HepG2 (cell line): ENCODE data around the gene ROM1. TPM values are rescaled to one million over a fixed set of nuclear protein-coding genes. Genes with fewer than 3 reads are reported as not detected.

Experiments
- ARHGAP35 ChIP-seq: sonication (generic); formaldehyde crosslinking; IDR thresholded peaks from 2 replicates; pipeline ENCODE4 v1.9.0; 2022; ENCODE audit warnings: mild to moderate bottlenecking, inconsistent platforms, moderate library complexity, missing genetic modification reagents, borderline replicate concordance
- ATM ChIP-seq: fragments of 450-650 bp; IDR thresholded peaks from 2 replicates; pipeline ENCODE4 v1.7.1; 2017; ENCODE audit warnings: mild to moderate bottlenecking, borderline replicate concordance
- CBX2 ChIP-seq, 2 experiments: fragments of 200-600 bp in 1 of 2; sonication (generic); formaldehyde crosslinking in 1 of 2; IDR thresholded peaks; 2 replicates each; pipeline versions ENCODE4 v1.7.0 to v1.8.1; 2018 to 2022; ENCODE audit warnings: low read depth in 2 of 2, low read length in 1 of 2, mild to moderate bottlenecking in 1 of 2, missing genetic modification reagents in 1 of 2
- NKX3-1 ChIP-seq: sonication (generic); formaldehyde crosslinking; IDR thresholded peaks from 2 replicates; pipeline ENCODE4 v1.5.0; 2020; ENCODE audit warnings: missing genetic modification reagents
- RARG ChIP-seq: sonication (generic); formaldehyde crosslinking; IDR thresholded peaks from 2 replicates; pipeline ENCODE4 v1.4.0; 2020; ENCODE audit warnings: low read depth, mild to moderate bottlenecking, missing genetic modification reagents
- RBM39 ChIP-seq: fragments of 200-400 bp; formaldehyde crosslinking; IDR thresholded peaks from one replicate; pipeline ENCODE4 v1.6.1; 2018; ENCODE audit warnings: antibody characterized with exemption, mild to moderate bottlenecking, low read depth, low read length; ENCODE audit not compliant: poor library complexity, severe bottlenecking
- SMAD3 ChIP-seq: sonication (generic); formaldehyde crosslinking; IDR thresholded peaks from 2 replicates; pipeline ENCODE4 v1.4.0; 2020; ENCODE audit warnings: missing genetic modification reagents
- TERF1 ChIP-seq: sonication (generic); formaldehyde crosslinking; IDR thresholded peaks from 2 replicates; pipeline ENCODE4 v1.8.0; 2022; ENCODE audit warnings: mild to moderate bottlenecking, missing genetic modification reagents, moderate library complexity
- ZBTB4 ChIP-seq: sonication (generic); formaldehyde crosslinking; IDR thresholded peaks from 2 replicates; pipeline ENCODE4 v1.4.0; 2020; ENCODE audit warnings: missing genetic modification reagents, mild to moderate bottlenecking, borderline replicate concordance
- ZFP41 ChIP-seq: sonication (generic); formaldehyde crosslinking; IDR thresholded peaks from 2 replicates; pipeline ENCODE4 v1.4.0; 2020; ENCODE audit warnings: mild to moderate bottlenecking, missing genetic modification reagents, borderline replicate concordance
- ZFYVE20 ChIP-seq: sonication (generic); formaldehyde crosslinking; IDR thresholded peaks from 2 replicates; pipeline ENCODE4 v1.8.0; 2023; ENCODE audit warnings: low read depth, mild to moderate bottlenecking, moderate library complexity, missing genetic modification reagents, borderline replicate concordance
- ZNF766 ChIP-seq: sonication (generic); formaldehyde crosslinking; IDR thresholded peaks from 2 replicates; pipeline ENCODE4 v1.5.0; 2020; ENCODE audit warnings: missing genetic modification reagents, borderline replicate concordance
- ZUFSP ChIP-seq: sonication (generic); formaldehyde crosslinking; IDR thresholded peaks from 2 replicates; pipeline ENCODE4 v1.9.0; 2021; ENCODE audit warnings: missing genetic modification reagents, mild to moderate bottlenecking, borderline replicate concordance
- polyA plus RNA-seq, 8 experiments: library from polyadenylated mRNA; depleted of rRNA in 3 of 8; stranded (reverse) in 7 of 8; unstranded in 1 of 8; fragments of >200 nt; fragmentation: Illumina TruSeq in 4 of 8; extraction: Trizol in 4 of 8; gene quantifications; 2 replicates each; pipeline versions ENCODE4 v1.2.1 to v1.2.3, GENCODE V29; 2011 to 2016; ENCODE audit warnings: low read depth in 4 of 8, missing spikeins in 1 of 8, mixed read lengths in 1 of 8; ENCODE audit not compliant: insufficient read depth in 1 of 8
- total RNA-seq, 5 experiments: library from RNA; depleted of rRNA; stranded (reverse); fragments of >200 nt; fragmentation: Illumina TruSeq; extraction: Trizol; gene quantifications; 2 replicates each; pipeline ENCODE4 v1.2.3, GENCODE V29; 2016; ENCODE audit warnings: low read depth in 1 of 5
- TF ChIP-seq, protein P1 (sequence below): IDR thresholded peaks from 2 replicates; pipeline ENCODE4 v1.6.1; 2018; ENCODE audit warnings: missing genetic modification reagents, mild to moderate bottlenecking, missing compliant biosample characterization
- TF ChIP-seq, protein P2 (sequence below): sonication (generic); formaldehyde crosslinking; conservative IDR thresholded peaks from 2 replicates; pipeline ENCODE4 v1.5.0; 2020; ENCODE audit warnings: missing genetic modification reagents

Gene ROM1
- total and polyA plus RNA-seq, 2 of the 13 experiments (the other 11 are each of a cell fraction or from before 2014, with no cell fraction given): 1.2 to 2.4 TPM

GRCh38 chr11:62621567-62622470 lies 8.8 kb downstream of the ROM1 start, which contains the start of gene B3GAT3 (continued):
- TF ChIP-seq ARHGAP35 (no peak; the same call in 1 of the 2 replicates), ZBTB4 (no peak), CBX2 (IDR thresholded peaks at IDR 0.05; ENCODE audit: low read depth, low read length) (no peak), CBX2 (CRISPR knock-in tag; IDR thresholded peaks at IDR 0.05; ENCODE audit: low read depth) (no peak), ZFP41 (CRISPR knock-in tag) (no peak; the same call in 1 of the 2 replicates), ZNF766 (peak; percentile 69; the same call in 1 of the 2 replicates), ZFYVE20 (CRISPR knock-in tag) (no peak), NKX3-1 (CRISPR knock-in tag) (no peak), RBM39 (peak; percentile 73), ATM (no peak), SMAD3 (peak; percentile 89; the same call in 1 of the 2 replicates), RARG (no peak), ZUFSP (CRISPR knock-in tag) (no peak), TERF1 (no peak)
- TF ChIP-seq, protein P1, sequence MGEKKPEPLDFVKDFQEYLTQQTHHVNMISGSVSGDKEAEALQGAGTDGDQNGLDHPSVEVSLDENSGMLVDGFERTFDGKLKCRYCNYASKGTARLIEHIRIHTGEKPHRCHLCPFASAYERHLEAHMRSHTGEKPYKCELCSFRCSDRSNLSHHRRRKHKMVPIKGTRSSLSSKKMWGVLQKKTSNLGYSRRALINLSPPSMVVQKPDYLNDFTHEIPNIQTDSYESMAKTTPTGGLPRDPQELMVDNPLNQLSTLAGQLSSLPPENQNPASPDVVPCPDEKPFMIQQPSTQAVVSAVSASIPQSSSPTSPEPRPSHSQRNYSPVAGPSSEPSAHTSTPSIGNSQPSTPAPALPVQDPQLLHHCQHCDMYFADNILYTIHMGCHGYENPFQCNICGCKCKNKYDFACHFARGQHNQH (CRISPR knock-in tag): peak; percentile 78; the same call in 1 of the 2 replicates
- TF ChIP-seq, protein P2, sequence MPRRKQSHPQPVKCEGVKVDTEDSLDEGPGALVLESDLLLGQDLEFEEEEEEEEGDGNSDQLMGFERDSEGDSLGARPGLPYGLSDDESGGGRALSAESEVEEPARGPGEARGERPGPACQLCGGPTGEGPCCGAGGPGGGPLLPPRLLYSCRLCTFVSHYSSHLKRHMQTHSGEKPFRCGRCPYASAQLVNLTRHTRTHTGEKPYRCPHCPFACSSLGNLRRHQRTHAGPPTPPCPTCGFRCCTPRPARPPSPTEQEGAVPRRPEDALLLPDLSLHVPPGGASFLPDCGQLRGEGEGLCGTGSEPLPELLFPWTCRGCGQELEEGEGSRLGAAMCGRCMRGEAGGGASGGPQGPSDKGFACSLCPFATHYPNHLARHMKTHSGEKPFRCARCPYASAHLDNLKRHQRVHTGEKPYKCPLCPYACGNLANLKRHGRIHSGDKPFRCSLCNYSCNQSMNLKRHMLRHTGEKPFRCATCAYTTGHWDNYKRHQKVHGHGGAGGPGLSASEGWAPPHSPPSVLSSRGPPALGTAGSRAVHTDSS: no peak
